Measurements from ENCODE around the gene EPB41L4A.

DNA sequence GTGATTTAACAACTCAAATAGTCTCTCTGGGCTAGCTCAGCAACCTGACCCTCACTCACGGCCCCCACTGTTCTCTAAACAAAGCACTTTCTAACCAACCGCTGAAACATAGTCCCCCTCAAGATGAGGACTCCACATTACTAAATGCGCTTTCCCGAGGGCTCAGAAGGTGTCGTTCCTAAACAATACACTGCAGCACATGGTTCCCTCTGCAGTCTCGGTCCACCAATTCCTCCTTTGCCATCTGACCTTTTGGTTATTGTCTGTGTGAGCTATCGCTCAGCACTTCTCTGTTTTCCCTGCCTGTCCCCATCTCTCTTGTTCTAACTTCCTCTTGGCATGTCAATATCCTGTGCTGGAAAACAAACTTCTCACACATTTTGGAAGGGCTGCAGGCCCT is 7.2 kb downstream of the EPB41L4A start:
- TF ChIP-seq, protein P1, sequence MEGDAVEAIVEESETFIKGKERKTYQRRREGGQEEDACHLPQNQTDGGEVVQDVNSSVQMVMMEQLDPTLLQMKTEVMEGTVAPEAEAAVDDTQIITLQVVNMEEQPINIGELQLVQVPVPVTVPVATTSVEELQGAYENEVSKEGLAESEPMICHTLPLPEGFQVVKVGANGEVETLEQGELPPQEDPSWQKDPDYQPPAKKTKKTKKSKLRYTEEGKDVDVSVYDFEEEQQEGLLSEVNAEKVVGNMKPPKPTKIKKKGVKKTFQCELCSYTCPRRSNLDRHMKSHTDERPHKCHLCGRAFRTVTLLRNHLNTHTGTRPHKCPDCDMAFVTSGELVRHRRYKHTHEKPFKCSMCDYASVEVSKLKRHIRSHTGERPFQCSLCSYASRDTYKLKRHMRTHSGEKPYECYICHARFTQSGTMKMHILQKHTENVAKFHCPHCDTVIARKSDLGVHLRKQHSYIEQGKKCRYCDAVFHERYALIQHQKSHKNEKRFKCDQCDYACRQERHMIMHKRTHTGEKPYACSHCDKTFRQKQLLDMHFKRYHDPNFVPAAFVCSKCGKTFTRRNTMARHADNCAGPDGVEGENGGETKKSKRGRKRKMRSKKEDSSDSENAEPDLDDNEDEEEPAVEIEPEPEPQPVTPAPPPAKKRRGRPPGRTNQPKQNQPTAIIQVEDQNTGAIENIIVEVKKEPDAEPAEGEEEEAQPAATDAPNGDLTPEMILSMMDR (IDR thresholded peaks at IDR 0.05) = no peak
- TF ChIP-seq, protein P2, sequence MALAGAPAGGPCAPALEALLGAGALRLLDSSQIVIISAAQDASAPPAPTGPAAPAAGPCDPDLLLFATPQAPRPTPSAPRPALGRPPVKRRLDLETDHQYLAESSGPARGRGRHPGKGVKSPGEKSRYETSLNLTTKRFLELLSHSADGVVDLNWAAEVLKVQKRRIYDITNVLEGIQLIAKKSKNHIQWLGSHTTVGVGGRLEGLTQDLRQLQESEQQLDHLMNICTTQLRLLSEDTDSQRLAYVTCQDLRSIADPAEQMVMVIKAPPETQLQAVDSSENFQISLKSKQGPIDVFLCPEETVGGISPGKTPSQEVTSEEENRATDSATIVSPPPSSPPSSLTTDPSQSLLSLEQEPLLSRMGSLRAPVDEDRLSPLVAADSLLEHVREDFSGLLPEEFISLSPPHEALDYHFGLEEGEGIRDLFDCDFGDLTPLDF (CRISPR knock-in tag; IDR thresholded peaks at IDR 0.05) = no peak
- TF ChIP-seq, protein P3, sequence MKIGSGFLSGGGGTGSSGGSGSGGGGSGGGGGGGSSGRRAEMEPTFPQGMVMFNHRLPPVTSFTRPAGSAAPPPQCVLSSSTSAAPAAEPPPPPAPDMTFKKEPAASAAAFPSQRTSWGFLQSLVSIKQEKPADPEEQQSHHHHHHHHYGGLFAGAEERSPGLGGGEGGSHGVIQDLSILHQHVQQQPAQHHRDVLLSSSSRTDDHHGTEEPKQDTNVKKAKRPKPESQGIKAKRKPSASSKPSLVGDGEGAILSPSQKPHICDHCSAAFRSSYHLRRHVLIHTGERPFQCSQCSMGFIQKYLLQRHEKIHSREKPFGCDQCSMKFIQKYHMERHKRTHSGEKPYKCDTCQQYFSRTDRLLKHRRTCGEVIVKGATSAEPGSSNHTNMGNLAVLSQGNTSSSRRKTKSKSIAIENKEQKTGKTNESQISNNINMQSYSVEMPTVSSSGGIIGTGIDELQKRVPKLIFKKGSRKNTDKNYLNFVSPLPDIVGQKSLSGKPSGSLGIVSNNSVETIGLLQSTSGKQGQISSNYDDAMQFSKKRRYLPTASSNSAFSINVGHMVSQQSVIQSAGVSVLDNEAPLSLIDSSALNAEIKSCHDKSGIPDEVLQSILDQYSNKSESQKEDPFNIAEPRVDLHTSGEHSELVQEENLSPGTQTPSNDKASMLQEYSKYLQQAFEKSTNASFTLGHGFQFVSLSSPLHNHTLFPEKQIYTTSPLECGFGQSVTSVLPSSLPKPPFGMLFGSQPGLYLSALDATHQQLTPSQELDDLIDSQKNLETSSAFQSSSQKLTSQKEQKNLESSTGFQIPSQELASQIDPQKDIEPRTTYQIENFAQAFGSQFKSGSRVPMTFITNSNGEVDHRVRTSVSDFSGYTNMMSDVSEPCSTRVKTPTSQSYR (CRISPR knock-in tag; IDR thresholded peaks at IDR 0.05) = no peak
